GM19025 (cell line): Measurements from ENCODE around the gene PIK3C2G.

ENCODE experiments used
- ATAC-seq: cut with Tn5 transposase; IDR thresholded peaks from one replicate; pipeline ENCODE4 v1.9.1; 2021; ENCODE audit warnings: mild to moderate bottlenecking, low read depth, moderate library complexity; ENCODE audit not compliant: unreplicated experiment

The PIK3C2G gene

GRCh38 chr12:18267427-18268099, 6.2 kb downstream of the PIK3C2G start:
- ATAC-seq, result no peak

DNA sequence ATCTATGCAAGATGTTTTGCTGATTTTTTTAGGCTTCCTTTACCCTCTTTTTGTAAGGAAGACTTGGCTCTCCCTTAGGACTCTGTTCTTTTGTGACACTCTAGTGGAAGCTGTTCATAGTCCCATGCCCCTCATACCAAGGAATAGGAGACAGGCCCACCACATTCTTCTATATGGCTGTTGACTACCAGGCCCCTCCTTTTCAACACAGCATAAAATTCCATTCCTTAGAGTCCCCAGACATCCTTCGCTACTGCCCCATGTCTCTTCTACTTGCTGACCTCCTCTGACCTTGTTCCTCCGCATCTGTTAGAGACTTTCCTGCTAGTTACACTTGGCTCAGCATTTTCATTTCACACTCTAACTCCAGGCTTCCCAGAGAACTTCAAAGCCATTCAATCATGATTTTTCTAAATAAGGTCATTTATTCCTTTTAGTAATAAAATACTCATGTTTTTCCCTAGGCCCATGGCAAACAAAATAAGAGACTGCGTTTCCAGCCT, 9.7 kb downstream of the PIK3C2G start:
- no peak for ATAC-seq

DNA sequence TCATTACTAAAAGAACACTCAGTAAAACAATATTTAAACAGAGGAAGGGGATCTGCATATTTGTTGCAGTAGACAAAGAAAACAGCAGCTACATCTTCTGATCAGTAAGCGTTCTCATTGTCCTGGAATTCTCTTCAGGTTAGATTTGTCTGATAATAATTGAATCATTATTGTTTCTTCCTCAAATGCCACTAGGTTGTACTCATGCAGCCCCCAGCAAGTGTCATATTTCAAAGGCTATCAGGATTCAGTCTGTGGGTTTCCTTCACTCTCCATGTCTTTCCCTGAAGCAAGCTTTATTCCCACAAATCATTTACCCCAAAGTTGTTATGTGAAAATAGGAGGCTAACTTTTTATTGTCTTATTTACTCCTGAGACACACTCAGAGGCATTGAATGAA, 14.7 kb downstream of the PIK3C2G start:
- no peak for ATAC-seq

DNA sequence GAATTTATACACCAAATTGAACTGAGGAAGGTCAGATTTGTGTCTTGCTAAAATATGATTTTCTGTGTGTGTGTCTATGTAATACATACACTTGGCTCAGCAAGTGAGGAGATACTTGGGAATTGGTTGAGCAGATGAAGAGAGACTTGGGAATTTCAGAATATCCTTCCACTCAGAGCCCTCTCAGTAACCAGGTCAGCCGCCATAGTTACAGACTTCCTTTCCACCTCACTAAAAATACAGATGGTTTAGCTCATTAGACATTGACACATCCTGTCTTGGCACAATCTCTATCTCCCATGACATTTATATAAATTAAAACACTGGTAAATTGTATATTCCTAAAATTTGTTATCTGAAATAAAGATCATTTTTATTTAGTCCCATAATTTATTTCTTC, 15.9 kb downstream of the PIK3C2G start:
- no peak for ATAC-seq

GRCh38 chr12:18280728-18281127, 19.4 kb downstream of the PIK3C2G start:
- no peak for ATAC-seq

DNA sequence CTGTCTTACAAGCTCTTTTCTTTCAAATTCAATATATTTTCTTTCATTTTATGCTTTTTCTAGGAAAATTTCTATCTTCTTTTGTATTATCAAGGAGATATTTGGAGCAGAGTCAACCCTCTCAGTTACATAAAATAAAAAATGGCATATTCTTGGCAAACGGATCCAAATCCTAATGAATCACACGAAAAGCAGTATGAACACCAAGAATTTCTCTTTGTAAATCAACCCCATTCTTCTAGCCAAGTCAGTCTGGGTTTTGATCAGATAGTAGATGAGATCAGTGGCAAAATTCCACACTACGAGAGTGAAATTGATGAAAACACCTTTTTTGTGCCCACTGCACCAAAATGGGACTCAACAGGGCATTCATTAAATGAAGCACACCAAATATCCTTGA, 20.6 kb downstream of the PIK3C2G start:
- no peak for ATAC-seq

- ATAC-seq, result no peak
Measured at GRCh38 chr12:18283831-18284230, 22.5 kb downstream of the PIK3C2G start.

DNA sequence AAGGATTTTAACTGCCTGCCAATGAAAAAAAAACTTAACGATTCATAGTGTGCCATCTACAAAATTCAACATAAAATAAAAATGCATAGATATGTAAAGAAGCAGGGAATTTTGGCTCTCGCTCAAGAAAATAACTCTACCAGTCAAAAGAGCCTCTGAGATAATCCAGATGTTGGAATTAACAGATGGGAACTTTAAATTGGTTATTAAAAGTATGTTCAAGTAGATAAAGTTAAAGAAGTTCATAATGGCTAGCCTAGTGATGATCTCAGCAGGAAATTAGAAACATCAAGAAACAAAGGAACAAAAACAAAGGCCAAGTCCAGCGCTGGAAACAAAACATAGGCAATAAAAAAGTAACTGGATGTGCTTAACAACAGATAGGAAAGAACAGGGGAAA, 23.1 kb downstream of the PIK3C2G start:
- no peak for ATAC-seq

DNA sequence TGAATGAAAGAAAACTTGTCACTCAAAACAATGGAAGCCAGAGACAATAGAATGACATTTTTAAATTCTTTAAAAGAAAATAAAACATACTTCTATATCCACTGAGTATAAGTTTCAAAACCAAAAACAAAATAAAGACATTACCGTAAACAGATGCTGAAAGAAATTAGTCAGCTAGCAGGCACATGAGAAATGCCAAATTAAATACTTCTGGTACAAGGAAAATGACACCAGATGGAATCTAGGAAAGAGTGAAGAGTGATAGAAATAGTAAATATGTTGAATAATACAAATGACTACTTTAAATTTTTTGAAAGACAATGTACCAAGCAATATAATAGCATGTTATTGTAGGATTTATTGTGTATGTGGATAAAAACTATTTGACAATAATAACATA, 23.8 kb downstream of the PIK3C2G start:
- no peak for ATAC-seq

- no peak for ATAC-seq
Measured at GRCh38 chr12:18290386-18290785, 29.1 kb downstream of the PIK3C2G start.

- no peak for ATAC-seq
Measured at GRCh38 chr12:18294889-18295288, 33.6 kb downstream of the PIK3C2G start.

- ATAC-seq, result no peak
Measured at GRCh38 chr12:18296201-18296908, 35.0 kb downstream of the PIK3C2G start.

- ATAC-seq, result no peak
Measured at GRCh38 chr12:18296909-18297280, 35.6 kb downstream of the PIK3C2G start.

DNA sequence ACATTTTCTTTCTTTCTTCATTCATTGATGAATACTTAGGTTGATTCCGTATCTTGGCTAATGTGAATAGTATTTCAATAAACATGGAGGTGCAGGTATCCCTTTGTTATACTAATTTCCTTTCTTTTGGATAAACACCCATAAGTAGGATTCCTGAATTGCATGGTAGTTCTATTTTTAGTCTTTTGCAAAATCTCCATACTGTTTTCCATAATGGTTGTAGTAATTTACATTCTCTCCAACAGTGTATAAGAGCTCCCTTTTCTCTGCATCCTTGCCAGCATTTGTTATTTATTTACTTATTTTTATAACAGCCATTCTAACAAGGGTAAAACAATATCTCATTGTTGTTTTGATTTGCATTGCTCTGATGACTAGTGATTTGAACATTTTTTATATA, 36.6 kb downstream of the PIK3C2G start:
- ATAC-seq, result no peak

DNA sequence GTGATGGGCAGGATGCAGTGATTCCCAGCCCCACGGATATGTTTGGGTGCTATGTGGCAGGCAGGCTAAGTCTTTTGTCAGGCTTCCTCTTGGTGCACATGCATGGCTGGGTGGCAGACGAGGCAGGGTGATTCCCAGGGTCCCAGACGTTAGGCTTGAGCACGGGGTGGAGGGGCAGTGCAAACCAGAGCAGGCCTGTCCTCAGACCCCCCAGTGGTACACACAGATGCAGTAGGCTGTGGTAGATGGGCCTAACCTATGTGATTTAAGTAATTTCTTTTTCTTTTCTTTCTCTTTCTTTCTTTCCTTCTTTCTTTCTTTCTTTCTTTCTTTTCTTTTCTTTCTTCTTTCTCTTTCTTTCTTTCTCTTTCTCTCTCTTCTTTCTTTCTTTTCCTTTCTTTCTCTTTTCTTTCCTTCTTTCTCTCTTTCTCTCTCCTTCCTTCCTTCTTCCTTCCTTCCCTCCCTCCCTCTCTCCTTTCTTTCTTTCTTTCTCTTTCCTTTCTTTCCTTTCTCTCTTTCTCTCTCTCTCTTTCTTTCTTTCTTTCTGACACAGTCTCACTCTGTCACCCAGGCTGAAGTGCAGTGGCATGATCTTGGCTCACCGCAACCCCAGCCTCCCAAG, 41.6 kb downstream of the PIK3C2G start:
- no peak for ATAC-seq

DNA sequence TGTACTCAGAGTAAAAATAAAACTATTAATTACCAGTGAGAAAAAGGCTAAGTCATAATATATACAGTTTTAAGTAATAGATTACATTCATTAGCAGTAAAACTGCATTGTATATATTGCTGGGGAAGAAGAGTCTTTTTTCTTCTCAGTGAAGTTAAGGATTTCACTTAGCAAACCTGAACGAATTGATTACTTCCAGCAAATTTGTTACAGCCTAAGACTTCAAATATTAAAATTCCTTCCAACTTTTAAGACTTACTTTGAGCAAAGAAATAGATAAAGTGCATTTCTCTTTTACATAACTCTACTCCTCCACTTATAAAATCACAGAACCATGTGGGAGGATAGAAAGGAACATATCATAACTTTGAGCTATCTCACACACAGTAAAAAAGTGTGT, 43.3 kb downstream of the PIK3C2G start:
- ATAC-seq, result no peak

- ATAC-seq, result no peak
Measured at GRCh38 chr12:18306311-18306710, 45.0 kb downstream of the PIK3C2G start.

DNA sequence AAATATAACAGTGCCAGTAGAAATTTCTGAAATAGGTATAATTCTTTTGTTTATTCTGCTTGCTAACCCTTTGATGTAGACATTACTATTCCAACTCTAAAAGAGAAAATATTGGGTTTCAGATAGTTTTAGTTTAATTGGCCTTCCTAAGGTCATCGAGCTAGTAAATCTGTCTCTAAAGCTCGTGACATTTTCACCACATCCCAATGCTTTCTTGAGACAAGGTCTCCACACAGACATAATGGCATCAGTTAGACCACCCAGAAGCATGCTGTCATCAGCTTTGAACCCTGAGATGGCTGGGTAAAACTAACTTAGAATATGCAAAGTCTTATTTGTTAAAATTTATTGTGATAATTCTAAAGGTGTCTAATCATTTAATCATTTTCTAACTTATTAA, 52.0 kb downstream of the PIK3C2G start:
- ATAC-seq, result no peak

- no peak for ATAC-seq
Measured at GRCh38 chr12:18320036-18320617, 58.8 kb downstream of the PIK3C2G start.

DNA sequence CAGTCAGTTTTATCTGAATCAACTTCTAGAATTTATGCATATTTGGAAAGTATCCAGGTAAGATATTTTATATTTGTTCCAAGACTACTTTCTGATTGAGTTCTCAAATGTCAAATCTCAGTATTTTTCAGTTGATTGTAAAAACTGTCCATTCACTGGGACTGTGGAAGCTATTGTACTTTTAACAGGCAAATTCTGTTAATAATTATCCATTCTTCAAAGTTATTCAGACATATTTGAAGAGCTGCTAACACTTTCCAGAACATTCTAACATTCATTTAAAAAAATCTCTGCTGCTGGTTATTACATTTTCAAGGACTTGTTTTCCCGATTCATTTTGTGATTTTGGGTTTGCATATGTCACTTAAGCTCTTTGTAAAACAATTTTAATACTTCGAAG, 59.7 kb downstream of the PIK3C2G start:
- ATAC-seq, result no peak

DNA sequence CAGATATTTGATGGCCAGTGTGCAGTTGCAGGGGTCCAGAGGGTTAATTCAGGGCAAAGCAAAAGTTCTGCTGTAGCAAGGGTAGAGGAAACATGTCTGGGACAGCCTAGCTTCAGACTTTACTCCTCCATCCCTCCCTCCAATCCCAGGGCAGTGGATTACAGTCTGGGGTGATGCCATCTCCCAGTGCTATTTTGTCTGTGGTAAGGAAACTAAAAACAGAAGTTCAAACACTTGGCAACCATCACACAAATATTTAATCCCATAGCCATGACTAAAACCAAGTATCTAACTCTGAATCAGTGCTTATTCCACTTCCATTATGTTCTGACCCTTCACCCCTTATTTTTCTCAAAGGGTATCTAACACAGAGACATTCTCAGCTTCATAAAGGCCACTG, 61.8 kb downstream of the PIK3C2G start:
- ATAC-seq, result no peak
